Caki2 (cell line): ENCODE data around the gene CD93. TPM values are rescaled to one million over a fixed set of nuclear protein-coding genes. Genes with fewer than 3 reads are reported as not detected.

Source experiments
- DNase-seq: peaks from one replicate; pipeline ENCODE4 v3.0.0-alpha.2; 2015; ENCODE audit warnings: low read depth
- in situ Hi-C: cut with HindIII; loops from 2 replicates; pipeline ENCODE4 v1.10.0; 2016; ENCODE audit warnings: low sequenced_read_pairs, low pct_unique_long_range_greater_than_20kb, mixed read lengths
- total RNA-seq: library from RNA; depleted of rRNA; stranded (reverse); fragments of >200 nt; shearing (Covaris generic); gene quantifications from 2 replicates; pipeline ENCODE4 v1.2.3, GENCODE V29; 2014; ENCODE audit warnings: low replicate concordance

Gene CD93
- total RNA-seq, 1 experiment from 2014 or later = not detected

- in situ Hi-C loops = no loop called here
- DNase-seq = no peak
Measured at GRCh38 chr20:23122321-23122720, 36.2 kb upstream of the CD93 start.

GRCh38 chr20:23121751-23122320 lies 35.7 kb upstream of the CD93 start:
- DNase-seq = no peak
- in situ Hi-C loops = no loop called here

GRCh38 chr20:23120936-23121750 lies 35.0 kb upstream of the CD93 start:
- in situ Hi-C loops = no loop called here
- no peak for DNase-seq

- DNase-seq = no peak
- in situ Hi-C loops = no loop called here
Measured at GRCh38 chr20:23120261-23120660, 34.1 kb upstream of the CD93 start.

GRCh38 chr20:23119456-23120216 lies 33.5 kb upstream of the CD93 start:
- in situ Hi-C loops = no loop called here
- DNase-seq = no peak

- in situ Hi-C loops = no loop called here
- DNase-seq = no peak
Measured at GRCh38 chr20:23118766-23119165, 32.6 kb upstream of the CD93 start.

GRCh38 chr20:23118144-23118543 lies 32.0 kb upstream of the CD93 start:
- in situ Hi-C loops = no loop called here

GRCh38 chr20:23117738-23118137 lies 31.6 kb upstream of the CD93 start:
- in situ Hi-C loops = no loop called here

More at GRCh38 chr20:23118144-23118543, 32.0 kb upstream of the CD93 start:
- no peak for DNase-seq

GRCh38 chr20:23116311-23117089 lies 30.4 kb upstream of the CD93 start:
- in situ Hi-C loops = no loop called here
- no peak for DNase-seq

More at GRCh38 chr20:23117738-23118137, 31.6 kb upstream of the CD93 start:
- DNase-seq = no peak

- no peak for DNase-seq
- in situ Hi-C loops = no loop called here
Measured at GRCh38 chr20:23115822-23116221, 29.7 kb upstream of the CD93 start.

- no peak for DNase-seq
Measured at GRCh38 chr20:23114448-23115082, 28.4 kb upstream of the CD93 start.

GRCh38 chr20:23114018-23114417 lies 27.9 kb upstream of the CD93 start:
- in situ Hi-C loops = no loop called here
- no peak for DNase-seq

More at GRCh38 chr20:23114448-23115082, 28.4 kb upstream of the CD93 start:
- in situ Hi-C loops = no loop called here

GRCh38 chr20:23112595-23112994 lies 26.5 kb upstream of the CD93 start:
- in situ Hi-C loops = no loop called here

GRCh38 chr20:23111944-23112342 lies 25.8 kb upstream of the CD93 start:
- in situ Hi-C loops = no loop called here
- DNase-seq = no peak

More at GRCh38 chr20:23112595-23112994, 26.5 kb upstream of the CD93 start:
- DNase-seq = no peak

GRCh38 chr20:23111307-23111943 lies 25.3 kb upstream of the CD93 start:
- in situ Hi-C loops = no loop called here

GRCh38 chr20:23108871-23109270 lies 22.7 kb upstream of the CD93 start:
- in situ Hi-C loops = no loop called here
- DNase-seq = no peak

More at GRCh38 chr20:23111307-23111943, 25.3 kb upstream of the CD93 start:
- no peak for DNase-seq

GRCh38 chr20:23107466-23107865 lies 21.3 kb upstream of the CD93 start:
- DNase-seq = no peak
- in situ Hi-C loops = no loop called here
